ENCODE data around the gene RTN1.

DNA sequence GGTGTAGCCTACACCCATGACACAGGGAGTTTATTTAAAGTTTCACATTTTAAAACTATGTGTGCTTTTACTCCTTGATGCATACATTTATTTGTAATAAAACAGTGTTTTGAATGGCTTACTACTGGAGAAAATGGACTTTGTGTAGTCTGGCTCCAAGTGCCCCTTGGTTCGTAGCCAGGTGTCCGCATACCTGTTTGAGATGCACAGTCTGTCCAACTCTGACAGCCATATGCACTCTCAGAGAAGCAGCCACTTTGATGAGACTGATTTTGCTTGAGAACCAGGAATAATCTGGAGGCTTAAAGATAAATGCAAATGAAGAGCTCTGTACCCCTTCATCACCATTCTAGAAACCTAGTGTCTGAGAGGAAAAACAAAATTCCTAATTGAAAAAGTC is 24.0 kb downstream of the RTN1 start:
- no peak for TF ChIP-seq CREB1 (CRISPR knock-in tag; IDR thresholded peaks at IDR 0.05; ENCODE audit: low read depth)
- TF ChIP-seq, protein P1, sequence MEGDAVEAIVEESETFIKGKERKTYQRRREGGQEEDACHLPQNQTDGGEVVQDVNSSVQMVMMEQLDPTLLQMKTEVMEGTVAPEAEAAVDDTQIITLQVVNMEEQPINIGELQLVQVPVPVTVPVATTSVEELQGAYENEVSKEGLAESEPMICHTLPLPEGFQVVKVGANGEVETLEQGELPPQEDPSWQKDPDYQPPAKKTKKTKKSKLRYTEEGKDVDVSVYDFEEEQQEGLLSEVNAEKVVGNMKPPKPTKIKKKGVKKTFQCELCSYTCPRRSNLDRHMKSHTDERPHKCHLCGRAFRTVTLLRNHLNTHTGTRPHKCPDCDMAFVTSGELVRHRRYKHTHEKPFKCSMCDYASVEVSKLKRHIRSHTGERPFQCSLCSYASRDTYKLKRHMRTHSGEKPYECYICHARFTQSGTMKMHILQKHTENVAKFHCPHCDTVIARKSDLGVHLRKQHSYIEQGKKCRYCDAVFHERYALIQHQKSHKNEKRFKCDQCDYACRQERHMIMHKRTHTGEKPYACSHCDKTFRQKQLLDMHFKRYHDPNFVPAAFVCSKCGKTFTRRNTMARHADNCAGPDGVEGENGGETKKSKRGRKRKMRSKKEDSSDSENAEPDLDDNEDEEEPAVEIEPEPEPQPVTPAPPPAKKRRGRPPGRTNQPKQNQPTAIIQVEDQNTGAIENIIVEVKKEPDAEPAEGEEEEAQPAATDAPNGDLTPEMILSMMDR (conservative IDR thresholded peaks at IDR 0.05; ENCODE audit: low read depth in 2 of 2) = no peak
- no peak for TF ChIP-seq EZH2phosphoT487 (IDR thresholded peaks at IDR 0.05; ENCODE audit: unreplicated experiment)
- TF ChIP-seq POLR2AphosphoS5 (IDR thresholded peaks at IDR 0.05; ENCODE audit: low read depth) = no peak
- TF ChIP-seq REST (IDR thresholded peaks at IDR 0.05; ENCODE audit: unreplicated experiment) = no peak
- TF ChIP-seq NANOG (IDR thresholded peaks at IDR 0.05; ENCODE audit: borderline replicate concordance) = no peak
